ENCODE results near the gene MYOG. TPM values are rescaled to one million over a fixed set of nuclear protein-coding genes. Genes with fewer than 3 reads are reported as not detected.

MYOG gene
- total RNA-seq, 2 experiments from 2014 or later, result not detected

DNA sequence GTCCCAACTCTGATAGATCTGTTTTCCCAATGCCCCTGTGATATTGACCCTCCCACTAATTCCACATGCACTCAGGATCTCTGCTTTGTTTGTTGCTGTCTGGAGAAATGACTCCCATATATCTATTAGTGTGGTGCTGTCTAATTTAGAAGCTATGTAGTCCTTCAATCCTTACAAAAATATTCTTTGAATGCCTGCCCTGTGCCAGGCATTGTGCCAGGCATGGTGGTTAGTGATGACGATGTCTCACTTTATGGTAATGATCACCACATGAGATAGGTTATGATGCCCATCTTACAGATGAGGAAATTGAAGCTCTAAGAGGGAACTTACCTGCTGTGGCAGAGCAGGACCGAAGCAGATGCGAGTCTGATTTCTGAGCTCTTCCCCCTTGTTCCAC lies 12.9 kb downstream of the MYOG start:
- CTCF ChIA-PET, result interaction anchor here (0.6 to 2.9 kb wide), 3 partner anchors 33 to 1363 kb away, joined by 3 to 9 read pairs (median 5); no protein-coding TSS in a partner anchor
- H3K9me3 Mint-ChIP-seq, result no peaks in the 10 kb centered on the region
- DNase-seq, result no peak
- no peak overlapping the region for H3K27ac Mint-ChIP-seq
- H3K36me3 Mint-ChIP-seq, result peaks cover 2% of the 10 kb centered on the region
- H3K4me3 Mint-ChIP-seq, result no peak overlapping the region
- H3K27me3 Mint-ChIP-seq, result peaks cover 36% of the 10 kb centered on the region
- H3K4me1 Mint-ChIP-seq (ENCODE audit: low read depth), result peaks cover 8% of the 10 kb centered on the region
- POLR2A ChIA-PET, result no interaction called here
- intact Hi-C loops (cut with micrococcal nuclease), result no loop called here

DNA sequence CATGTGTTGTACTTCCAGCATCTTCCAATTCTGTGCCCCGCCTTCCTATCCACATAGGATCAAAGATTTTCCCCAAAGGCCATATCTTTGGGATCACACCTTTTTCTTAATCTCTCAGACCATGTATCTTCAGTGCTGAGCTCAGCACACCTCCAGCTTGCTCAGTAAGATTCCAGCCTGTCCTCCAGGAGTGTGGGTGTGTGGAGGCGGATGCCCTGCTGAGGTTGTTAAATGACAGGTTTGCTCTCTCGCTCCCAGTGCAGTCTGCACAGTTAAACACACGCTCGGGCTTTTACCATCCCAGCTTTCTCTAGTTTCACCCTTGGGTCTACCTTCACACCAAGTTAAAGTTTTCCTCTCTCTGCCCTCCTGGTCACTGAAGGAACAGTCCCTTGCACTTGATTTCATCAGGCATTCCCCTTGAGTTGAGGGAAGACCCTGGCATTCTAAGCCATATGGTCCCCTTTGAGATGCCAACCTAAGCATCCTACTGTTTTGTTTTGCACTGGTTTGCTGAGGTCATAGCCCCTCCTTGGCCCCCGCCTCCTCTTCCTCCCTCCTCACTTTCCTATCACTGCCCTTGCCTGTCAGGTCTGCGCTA lies 13.7 kb downstream of the MYOG start:
- H3K4me3 Mint-ChIP-seq, result no peak overlapping the region
- peaks cover 32% of the 10 kb centered on the region for H3K27me3 Mint-ChIP-seq
- H3K27ac Mint-ChIP-seq, result no peak overlapping the region
- H3K9me3 Mint-ChIP-seq, result no peaks in the 10 kb centered on the region
- no peak for DNase-seq
- peaks cover 2% of the 10 kb centered on the region for H3K36me3 Mint-ChIP-seq
- intact Hi-C loops (cut with micrococcal nuclease), result no loop called here
- ChIA-PET POLR2A (no interaction called here), CTCF (interaction anchor here (2.9 kb wide), 1 partner anchor 33 kb away, joined by 9 read pairs; no protein-coding TSS in a partner anchor)
- H3K4me1 Mint-ChIP-seq (ENCODE audit: low read depth), result peaks cover 8% of the 10 kb centered on the region

DNA sequence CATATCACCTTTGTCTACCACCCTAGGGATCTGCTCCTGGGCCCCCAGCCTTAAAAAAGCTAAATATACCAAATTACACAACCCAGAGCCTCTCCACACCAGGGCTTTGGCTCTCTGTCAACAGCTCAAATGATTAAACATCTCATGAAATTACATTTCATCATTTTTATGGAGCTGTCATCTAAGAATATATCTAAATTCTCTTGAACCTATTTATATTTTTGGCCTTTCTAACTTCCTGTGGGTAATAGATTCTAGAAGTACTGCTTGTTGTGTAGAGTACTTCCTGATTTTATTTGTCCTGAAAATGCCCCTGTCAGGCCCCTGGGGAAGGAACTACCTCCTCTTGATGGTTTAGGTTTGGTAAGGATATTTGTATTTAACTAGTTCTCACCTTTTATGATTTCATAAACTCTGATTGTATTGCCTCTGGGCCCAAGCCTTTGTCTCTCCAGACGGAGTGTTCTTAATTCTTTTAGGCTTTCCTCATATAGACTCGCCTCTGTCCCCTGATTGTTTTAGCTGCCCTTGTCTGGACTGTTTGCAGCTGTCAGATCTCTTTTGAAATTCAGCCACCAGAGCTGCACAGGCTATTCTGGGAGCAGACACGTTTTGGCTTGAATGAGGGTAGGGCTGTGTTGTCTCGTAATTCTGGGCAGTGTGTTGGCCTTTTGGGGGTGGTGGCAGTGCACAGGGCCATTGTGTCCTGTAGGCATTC lies 16.6 kb downstream of the MYOG start:
- H3K9me3 Mint-ChIP-seq, result no peaks in the 10 kb centered on the region
- peaks cover 13% of the 10 kb centered on the region for H3K27me3 Mint-ChIP-seq
- no peaks in the 10 kb centered on the region for H3K36me3 Mint-ChIP-seq
- no peak overlapping the region for H3K4me3 Mint-ChIP-seq
- ChIA-PET CTCF (interaction anchor here (1.5 kb wide), 1 partner anchor 29 kb away, joined by 4 read pairs; no protein-coding TSS in a partner anchor), POLR2A (no interaction called here)
- intact Hi-C loops (cut with micrococcal nuclease), result no loop called here
- no peak overlapping the region for H3K27ac Mint-ChIP-seq
- H3K4me1 Mint-ChIP-seq (ENCODE audit: low read depth), result no peaks in the 10 kb centered on the region
- no peak for DNase-seq

DNA sequence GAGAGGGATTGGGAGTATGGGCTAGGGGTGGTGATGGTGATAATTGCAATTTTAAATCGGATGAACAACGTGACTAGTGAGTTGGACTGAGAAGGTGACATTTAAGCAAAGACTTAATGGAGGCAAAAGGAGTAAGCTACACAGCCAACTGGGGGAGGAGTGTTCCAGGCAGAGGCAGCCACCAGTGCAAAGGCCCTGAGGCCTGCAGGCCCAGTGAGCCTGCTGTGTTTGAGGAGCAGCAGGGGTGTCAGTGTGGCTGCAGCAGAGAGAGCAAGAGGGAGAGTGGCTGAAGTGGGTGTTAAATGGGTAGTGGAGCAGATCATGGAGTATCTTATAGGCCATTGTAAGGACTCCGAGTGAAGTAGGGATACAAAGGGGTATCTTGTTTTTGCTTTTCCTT lies 18.8 kb downstream of the MYOG start:
- no peaks in the 10 kb centered on the region for H3K4me1 Mint-ChIP-seq (ENCODE audit: low read depth)
- H3K9me3 Mint-ChIP-seq, result no peaks in the 10 kb centered on the region
- no peaks in the 10 kb centered on the region for H3K27me3 Mint-ChIP-seq
- no peak overlapping the region for H3K4me3 Mint-ChIP-seq
- no peaks in the 10 kb centered on the region for H3K36me3 Mint-ChIP-seq
- POLR2A ChIA-PET, result no interaction called here
- intact Hi-C loops (cut with micrococcal nuclease), result no loop called here
- CTCF ChIA-PET, result no interaction called here
- H3K27ac Mint-ChIP-seq, result no peak overlapping the region
- no peak for DNase-seq

DNA sequence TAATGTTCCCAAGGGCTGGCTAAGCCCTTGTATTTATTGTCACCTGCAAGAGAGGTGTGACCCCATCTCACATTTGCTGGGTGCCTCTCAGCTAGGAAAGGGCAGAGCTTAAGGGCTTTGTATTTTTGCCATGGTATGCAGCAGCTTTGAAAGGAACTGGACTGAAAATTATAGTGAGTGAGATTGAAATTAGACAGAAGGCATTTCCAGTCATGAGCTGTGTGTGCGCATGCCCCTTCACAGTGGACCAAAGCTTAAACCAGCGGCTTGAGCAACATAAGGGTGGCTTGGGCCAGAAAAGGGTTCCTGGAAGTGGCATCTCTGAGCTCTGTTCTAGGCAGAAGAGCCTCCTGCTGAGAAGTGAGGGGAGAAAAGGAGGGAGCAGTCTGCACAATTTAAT lies 19.8 kb downstream of the MYOG start:
- H3K27ac Mint-ChIP-seq, result no peak overlapping the region
- no peak for DNase-seq
- H3K4me3 Mint-ChIP-seq, result no peak overlapping the region
- ChIA-PET CTCF (interaction anchor here (1.1 to 1.7 kb wide), 2 partner anchors 26 to 150 kb away, joined by 4 to 7 read pairs; no protein-coding TSS in a partner anchor), POLR2A (no interaction called here)
- H3K4me1 Mint-ChIP-seq (ENCODE audit: low read depth), result no peaks in the 10 kb centered on the region
- intact Hi-C loops (cut with micrococcal nuclease), result no loop called here
- no peaks in the 10 kb centered on the region for H3K27me3 Mint-ChIP-seq
- H3K9me3 Mint-ChIP-seq, result no peaks in the 10 kb centered on the region
- no peaks in the 10 kb centered on the region for H3K36me3 Mint-ChIP-seq

DNA sequence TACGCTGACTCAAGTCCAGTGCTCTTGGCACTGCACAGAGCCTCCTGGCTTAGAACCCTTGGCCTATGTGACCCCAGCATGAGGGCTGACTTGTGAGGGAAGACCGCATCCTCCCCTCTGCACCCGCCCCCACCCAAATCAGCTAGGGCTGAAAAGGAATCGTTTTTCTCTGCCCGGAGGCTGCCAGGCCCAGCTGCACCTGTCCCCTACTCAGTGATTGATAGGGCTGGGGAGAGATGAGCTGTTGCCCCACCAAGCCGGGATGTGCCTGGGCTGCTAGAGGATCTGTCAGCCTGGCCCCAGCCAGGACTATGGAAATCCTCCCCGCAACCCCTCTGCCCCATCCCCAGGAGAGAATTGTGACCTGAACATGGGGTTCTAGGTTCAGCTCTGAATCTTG lies 20.6 kb downstream of the MYOG start:
- ChIA-PET POLR2A (no interaction called here), CTCF (interaction anchor here (1.1 to 1.7 kb wide), 2 partner anchors 26 to 151 kb away, joined by 4 to 7 read pairs; no protein-coding TSS in a partner anchor)
- H3K9me3 Mint-ChIP-seq, result no peaks in the 10 kb centered on the region
- H3K4me1 Mint-ChIP-seq (ENCODE audit: low read depth), result no peaks in the 10 kb centered on the region
- intact Hi-C loops (cut with micrococcal nuclease), result no loop called here
- H3K27ac Mint-ChIP-seq, result no peak overlapping the region
- H3K36me3 Mint-ChIP-seq, result no peaks in the 10 kb centered on the region
- no peaks in the 10 kb centered on the region for H3K27me3 Mint-ChIP-seq
- no peak for DNase-seq
- no peak overlapping the region for H3K4me3 Mint-ChIP-seq

DNA sequence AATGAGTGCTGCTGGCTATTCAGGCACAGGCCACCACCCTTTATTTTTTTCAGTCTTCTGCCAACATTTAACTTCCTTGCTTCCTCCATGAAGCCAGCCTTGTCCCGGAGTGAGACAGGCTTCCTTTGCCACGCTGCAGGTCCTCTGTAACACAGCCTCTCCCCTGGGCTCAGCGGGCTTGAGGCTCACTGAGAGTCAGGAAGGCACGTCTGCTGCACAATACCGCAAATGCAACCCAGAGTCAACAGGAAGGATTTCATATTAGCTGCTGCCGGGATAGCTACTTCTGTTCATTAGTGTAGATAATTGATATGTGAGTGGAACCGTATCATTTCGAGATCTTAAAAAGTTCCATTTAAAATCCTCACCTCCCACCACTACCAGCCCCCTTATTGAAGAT lies 22.5 kb downstream of the MYOG start:
- CTCF ChIA-PET, result interaction anchor here (0.7 kb wide), 1 partner anchor 20 kb away, joined by 3 read pairs; no protein-coding TSS in a partner anchor
- POLR2A ChIA-PET, result no interaction called here
- intact Hi-C loops (cut with micrococcal nuclease), result no loop called here
- Mint-ChIP-seq H3K4me3 (no peak overlapping the region), H3K27me3 (no peaks in the 10 kb centered on the region), H3K4me1 (ENCODE audit: low read depth) (no peaks in the 10 kb centered on the region), H3K27ac (no peak overlapping the region), H3K36me3 (no peaks in the 10 kb centered on the region), H3K9me3 (no peaks in the 10 kb centered on the region)
- DNase-seq, result no peak

DNA sequence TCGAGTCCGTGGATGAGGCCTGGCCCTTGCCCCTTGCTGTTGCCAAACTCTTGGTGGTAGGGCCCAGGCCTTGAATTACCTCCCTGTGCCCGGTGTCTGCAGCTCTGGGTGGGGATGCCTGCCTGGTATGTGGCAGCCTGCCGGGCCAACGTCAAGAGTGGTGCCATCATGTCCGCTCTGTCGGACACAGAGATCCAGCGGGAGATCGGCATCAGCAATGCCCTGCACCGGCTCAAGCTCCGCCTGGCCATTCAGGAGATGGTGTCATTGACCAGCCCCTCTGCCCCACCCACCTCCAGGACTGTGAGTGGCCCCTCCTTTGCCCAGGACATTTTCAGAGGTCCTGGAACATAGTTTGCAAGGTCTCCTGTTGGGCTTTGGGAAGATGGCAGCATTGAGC lies 25.7 kb downstream of the MYOG start:
- H3K9me3 Mint-ChIP-seq, result no peaks in the 10 kb centered on the region
- no peaks in the 10 kb centered on the region for H3K4me1 Mint-ChIP-seq (ENCODE audit: low read depth)
- POLR2A ChIA-PET, result no interaction called here
- intact Hi-C loops (cut with micrococcal nuclease), result no loop called here
- H3K4me3 Mint-ChIP-seq, result no peak overlapping the region
- H3K36me3 Mint-ChIP-seq, result no peaks in the 10 kb centered on the region
- no peaks in the 10 kb centered on the region for H3K27me3 Mint-ChIP-seq
- no peak overlapping the region for H3K27ac Mint-ChIP-seq
- DNase-seq, result no peak
- CTCF ChIA-PET, result interaction anchor here (4.2 kb wide), 1 partner anchor 20 kb away, joined by 21 read pairs; no protein-coding TSS in a partner anchor

DNA sequence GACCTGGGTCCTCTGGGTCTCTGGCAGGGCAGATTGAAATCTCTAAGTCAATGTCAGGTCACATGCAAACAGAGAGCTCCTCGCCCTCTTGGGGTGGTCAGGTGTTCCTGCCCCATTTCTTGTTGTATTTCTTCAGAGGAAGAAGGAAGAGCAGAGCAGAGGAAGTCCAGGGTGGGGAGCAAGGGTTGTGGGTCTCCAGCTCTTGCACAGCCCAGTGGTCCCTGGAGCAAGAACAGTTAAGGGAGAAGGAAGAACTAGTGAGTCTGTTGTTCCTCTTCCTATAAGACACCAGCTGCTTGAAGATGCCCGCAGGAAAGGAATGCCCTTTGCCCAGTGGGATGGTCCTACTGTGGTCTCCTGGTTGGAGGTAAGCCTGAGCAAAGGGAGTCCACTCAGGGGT lies 26.3 kb downstream of the MYOG start:
- Mint-ChIP-seq H3K4me3 (no peak overlapping the region), H3K4me1 (ENCODE audit: low read depth) (no peaks in the 10 kb centered on the region), H3K36me3 (no peaks in the 10 kb centered on the region), H3K27me3 (no peaks in the 10 kb centered on the region), H3K9me3 (no peaks in the 10 kb centered on the region), H3K27ac (no peak overlapping the region)
- intact Hi-C loops (cut with micrococcal nuclease), result no loop called here
- ChIA-PET POLR2A (no interaction called here), CTCF (interaction anchor here (4.2 kb wide), 1 partner anchor 20 kb away, joined by 21 read pairs; no protein-coding TSS in a partner anchor)
- no peak for DNase-seq

DNA sequence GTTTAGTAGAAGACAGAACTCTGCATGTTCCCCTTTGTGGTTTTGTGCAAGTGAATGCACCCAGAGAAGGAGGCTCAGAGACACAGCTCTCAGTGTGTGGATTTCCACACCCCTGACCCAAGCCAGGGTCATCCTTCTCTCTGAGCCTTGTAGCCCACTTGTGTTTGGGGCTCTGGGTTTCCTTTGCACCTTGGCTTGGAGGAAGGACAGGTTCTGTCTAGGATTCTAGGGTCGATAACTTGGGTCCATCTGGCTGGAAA lies 27.2 kb downstream of the MYOG start:
- intact Hi-C loops (cut with micrococcal nuclease), result no loop called here
- Mint-ChIP-seq H3K27ac (no peak overlapping the region), H3K27me3 (no peaks in the 10 kb centered on the region), H3K4me3 (no peak overlapping the region), H3K36me3 (no peaks in the 10 kb centered on the region), H3K4me1 (ENCODE audit: low read depth) (no peaks in the 10 kb centered on the region), H3K9me3 (no peaks in the 10 kb centered on the region)
- CTCF ChIA-PET, result interaction anchor here (4.2 kb wide), 1 partner anchor 19 kb away, joined by 21 read pairs; no protein-coding TSS in a partner anchor
- DNase-seq, result no peak
- POLR2A ChIA-PET, result no interaction called here

DNA sequence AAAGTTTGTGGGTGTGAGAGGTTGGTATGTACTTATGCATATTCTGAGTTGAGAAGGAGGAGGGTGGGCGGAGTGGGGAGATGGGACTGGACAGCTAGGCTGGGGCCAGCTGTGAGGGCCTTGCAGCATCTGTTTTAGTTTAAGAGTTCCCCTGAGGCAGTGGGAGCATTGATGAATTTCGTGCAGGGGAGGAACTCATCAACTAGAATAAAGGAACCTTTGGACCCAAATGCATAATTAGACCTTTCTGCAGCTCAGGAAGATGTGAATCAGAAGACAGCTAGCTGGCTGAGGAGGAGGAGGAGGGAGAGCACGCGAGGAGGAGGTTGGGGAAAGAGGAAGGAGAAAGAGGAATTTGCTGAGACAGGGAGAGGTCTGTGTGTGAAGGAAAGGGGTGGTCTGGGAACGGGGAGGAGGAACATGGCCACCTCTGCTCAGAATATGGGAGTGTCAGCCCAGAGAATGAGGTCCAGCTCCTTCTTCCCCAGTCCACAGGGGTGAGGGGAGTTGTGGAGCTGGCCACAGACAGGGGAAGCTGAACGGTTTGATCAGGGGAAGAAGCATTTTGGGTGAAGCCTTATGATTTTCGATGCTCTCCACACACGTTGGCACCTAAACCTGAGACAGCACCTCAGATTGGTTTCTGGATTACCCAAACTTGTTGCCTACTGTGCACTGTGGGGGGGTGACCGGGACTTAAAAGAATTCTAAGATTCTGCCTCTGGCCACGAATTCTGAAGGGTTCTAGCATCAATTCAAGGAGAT lies 27.7 kb downstream of the MYOG start:
- Mint-ChIP-seq H3K27ac (no peak overlapping the region), H3K4me1 (ENCODE audit: low read depth) (no peaks in the 10 kb centered on the region), H3K4me3 (no peak overlapping the region), H3K27me3 (no peaks in the 10 kb centered on the region), H3K9me3 (no peaks in the 10 kb centered on the region), H3K36me3 (no peaks in the 10 kb centered on the region)
- ChIA-PET POLR2A (no interaction called here), CTCF (interaction anchor here (4.2 kb wide), 1 partner anchor 18 kb away, joined by 21 read pairs; no protein-coding TSS in a partner anchor)
- intact Hi-C loops (cut with micrococcal nuclease), result no loop called here
- no peak for DNase-seq

DNA sequence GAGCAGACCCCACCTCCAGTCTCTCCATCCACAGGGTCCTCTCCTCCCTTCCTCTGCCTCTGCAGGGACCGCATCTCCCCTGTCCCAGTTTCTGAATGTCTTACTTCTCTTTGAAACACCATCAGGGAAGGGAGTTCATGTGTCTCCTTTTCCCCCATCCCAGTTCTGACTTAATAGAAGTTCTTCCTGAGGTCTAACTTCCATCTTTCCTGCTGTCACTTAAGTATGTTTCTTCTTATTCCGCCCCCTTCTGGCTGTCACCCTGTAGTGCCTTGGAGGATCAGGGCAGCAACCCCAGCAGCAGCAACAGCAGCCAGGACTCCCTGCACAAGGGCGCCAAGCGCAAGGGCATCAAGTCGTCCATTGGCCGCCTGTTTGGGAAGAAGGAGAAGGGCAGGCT lies 29.3 kb downstream of the MYOG start:
- intact Hi-C loops (cut with micrococcal nuclease), result no loop called here
- Mint-ChIP-seq H3K4me1 (ENCODE audit: low read depth) (no peaks in the 10 kb centered on the region), H3K36me3 (no peaks in the 10 kb centered on the region), H3K4me3 (no peak overlapping the region), H3K27ac (no peak overlapping the region), H3K27me3 (peaks cover 2% of the 10 kb centered on the region), H3K9me3 (no peaks in the 10 kb centered on the region)
- ChIA-PET CTCF (interaction anchor here (1.0 to 4.2 kb wide), 2 partner anchors 17 to 210 kb away, joined by 3 to 21 read pairs; no protein-coding TSS in a partner anchor), POLR2A (no interaction called here)
- no peak for DNase-seq
